ENCODE data around the gene TMEM178A.

DNA sequence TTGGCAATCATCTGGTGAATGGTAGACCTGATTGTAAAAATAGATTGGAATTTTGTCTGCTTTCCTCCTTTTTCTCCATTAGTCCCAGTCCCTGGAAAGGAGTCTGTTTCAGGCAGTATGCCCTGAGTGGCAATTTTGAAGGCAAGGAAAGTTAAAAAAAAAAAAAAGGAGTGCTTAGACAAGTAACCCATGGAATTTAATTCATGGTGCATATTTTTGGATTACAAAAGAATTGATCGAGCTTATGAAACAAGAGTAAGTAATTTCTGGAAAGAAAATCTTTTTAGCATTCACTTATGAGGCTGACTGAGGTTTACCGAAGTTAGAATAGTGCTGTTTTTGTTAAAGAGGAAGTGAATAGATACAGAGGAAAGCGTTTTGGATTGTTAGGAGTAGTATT lies 29.4 kb upstream of the TMEM178A start:
- TF ChIP-seq, protein P1, sequence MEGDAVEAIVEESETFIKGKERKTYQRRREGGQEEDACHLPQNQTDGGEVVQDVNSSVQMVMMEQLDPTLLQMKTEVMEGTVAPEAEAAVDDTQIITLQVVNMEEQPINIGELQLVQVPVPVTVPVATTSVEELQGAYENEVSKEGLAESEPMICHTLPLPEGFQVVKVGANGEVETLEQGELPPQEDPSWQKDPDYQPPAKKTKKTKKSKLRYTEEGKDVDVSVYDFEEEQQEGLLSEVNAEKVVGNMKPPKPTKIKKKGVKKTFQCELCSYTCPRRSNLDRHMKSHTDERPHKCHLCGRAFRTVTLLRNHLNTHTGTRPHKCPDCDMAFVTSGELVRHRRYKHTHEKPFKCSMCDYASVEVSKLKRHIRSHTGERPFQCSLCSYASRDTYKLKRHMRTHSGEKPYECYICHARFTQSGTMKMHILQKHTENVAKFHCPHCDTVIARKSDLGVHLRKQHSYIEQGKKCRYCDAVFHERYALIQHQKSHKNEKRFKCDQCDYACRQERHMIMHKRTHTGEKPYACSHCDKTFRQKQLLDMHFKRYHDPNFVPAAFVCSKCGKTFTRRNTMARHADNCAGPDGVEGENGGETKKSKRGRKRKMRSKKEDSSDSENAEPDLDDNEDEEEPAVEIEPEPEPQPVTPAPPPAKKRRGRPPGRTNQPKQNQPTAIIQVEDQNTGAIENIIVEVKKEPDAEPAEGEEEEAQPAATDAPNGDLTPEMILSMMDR (IDR thresholded peaks at IDR 0.05) = no peak
- TF ChIP-seq EZH2phosphoT487 (IDR thresholded peaks at IDR 0.05) = no peak

All from neural progenitor cell (in vitro differentiated cells).